Measurements from ENCODE around the gene CHST14. TPM values are rescaled to one million over a fixed set of nuclear protein-coding genes. Genes with fewer than 3 reads are reported as not detected.

The CHST14 gene
- total RNA-seq, 1 donor from 2014 or later: 3.9 TPM

- no peak for DNase-seq
- peaks cover 6% of the 10 kb centered on the region for H3K27me3 Mint-ChIP-seq (ENCODE audit: unreplicated experiment)
- peaks cover 4% of the 10 kb centered on the region for H3K9me3 Mint-ChIP-seq (ENCODE audit: unreplicated experiment)
- H3K27ac Mint-ChIP-seq (ENCODE audit: unreplicated experiment): no peak overlapping the region
- H3K4me1 Mint-ChIP-seq (ENCODE audit: low read depth, unreplicated experiment): peaks cover 20% of the 10 kb centered on the region
- H3K36me3 Mint-ChIP-seq (ENCODE audit: unreplicated experiment): no peaks in the 10 kb centered on the region
- no peak overlapping the region for H3K4me3 Mint-ChIP-seq (ENCODE audit: unreplicated experiment)
- no peak for TF ChIP-seq CTCF (IDR thresholded peaks at IDR 0.05; ENCODE audit: partially characterized antibody, unreplicated experiment)
Observed at GRCh38 chr15:40458495-40459371, 12.1 kb upstream of the CHST14 start.

DNA sequence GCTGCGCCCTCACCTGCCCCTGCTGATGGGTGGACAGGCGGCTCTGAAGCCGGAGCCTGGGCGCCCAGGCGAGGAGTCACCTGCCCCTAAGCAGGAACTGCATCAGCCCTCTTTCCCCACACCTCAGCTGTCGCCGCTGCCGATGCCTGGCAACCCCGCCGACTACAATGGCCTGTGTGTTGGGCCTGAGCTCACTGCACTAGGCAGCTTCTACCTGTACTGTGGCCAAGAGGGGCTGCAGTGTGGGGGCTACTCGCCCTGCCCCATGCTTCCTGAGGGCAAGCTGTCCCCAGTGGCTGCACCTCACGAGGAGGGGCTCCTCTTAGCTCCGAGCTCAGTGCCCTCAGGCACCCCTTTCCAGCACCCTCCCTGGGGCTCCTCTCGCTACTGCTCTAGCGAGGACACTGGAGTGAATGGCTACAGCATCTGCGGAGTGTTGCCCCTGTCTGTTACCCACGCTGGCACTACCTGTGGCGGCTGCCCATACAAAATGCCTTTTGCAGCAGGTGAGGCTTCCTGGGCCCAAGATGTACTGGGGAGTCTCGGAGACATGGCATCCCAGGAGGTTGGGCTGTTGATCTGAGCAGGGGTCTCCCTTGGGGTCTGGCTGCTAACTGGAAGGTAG lies 11.3 kb upstream of the CHST14 start:
- no peak for DNase-seq
- Mint-ChIP-seq H3K4me3 (ENCODE audit: unreplicated experiment) (no peak overlapping the region), H3K27me3 (ENCODE audit: unreplicated experiment) (peaks cover 3% of the 10 kb centered on the region), H3K36me3 (ENCODE audit: unreplicated experiment) (no peaks in the 10 kb centered on the region), H3K9me3 (ENCODE audit: unreplicated experiment) (peaks cover 4% of the 10 kb centered on the region), H3K4me1 (ENCODE audit: low read depth, unreplicated experiment) (peaks cover 15% of the 10 kb centered on the region), H3K27ac (ENCODE audit: unreplicated experiment) (no peak overlapping the region)
- TF ChIP-seq CTCF (IDR thresholded peaks at IDR 0.05; ENCODE audit: partially characterized antibody, unreplicated experiment): no peak

GRCh38 chr15:40460404-40460803 lies 10.4 kb upstream of the CHST14 start:
- Mint-ChIP-seq H3K27me3 (ENCODE audit: unreplicated experiment) (peaks cover 3% of the 10 kb centered on the region), H3K27ac (ENCODE audit: unreplicated experiment) (no peak overlapping the region), H3K36me3 (ENCODE audit: unreplicated experiment) (no peaks in the 10 kb centered on the region), H3K4me3 (ENCODE audit: unreplicated experiment) (no peak overlapping the region), H3K9me3 (ENCODE audit: unreplicated experiment) (peaks cover 2% of the 10 kb centered on the region), H3K4me1 (ENCODE audit: low read depth, unreplicated experiment) (peaks cover 9% of the 10 kb centered on the region)
- no peak for DNase-seq
- no peak for TF ChIP-seq CTCF (IDR thresholded peaks at IDR 0.05; ENCODE audit: partially characterized antibody, unreplicated experiment)

- H3K36me3 Mint-ChIP-seq (ENCODE audit: unreplicated experiment): no peaks in the 10 kb centered on the region
- H3K4me1 Mint-ChIP-seq (ENCODE audit: low read depth, unreplicated experiment): peaks cover 4% of the 10 kb centered on the region
- peaks cover 2% of the 10 kb centered on the region for H3K9me3 Mint-ChIP-seq (ENCODE audit: unreplicated experiment)
- H3K27ac Mint-ChIP-seq (ENCODE audit: unreplicated experiment): no peak overlapping the region
- TF ChIP-seq CTCF (IDR thresholded peaks at IDR 0.05; ENCODE audit: partially characterized antibody, unreplicated experiment): no peak
- no peak overlapping the region for H3K4me3 Mint-ChIP-seq (ENCODE audit: unreplicated experiment)
- H3K27me3 Mint-ChIP-seq (ENCODE audit: unreplicated experiment): peaks cover 6% of the 10 kb centered on the region
- no peak for DNase-seq
Observed at GRCh38 chr15:40461958-40462357, 8.8 kb upstream of the CHST14 start.

DNA sequence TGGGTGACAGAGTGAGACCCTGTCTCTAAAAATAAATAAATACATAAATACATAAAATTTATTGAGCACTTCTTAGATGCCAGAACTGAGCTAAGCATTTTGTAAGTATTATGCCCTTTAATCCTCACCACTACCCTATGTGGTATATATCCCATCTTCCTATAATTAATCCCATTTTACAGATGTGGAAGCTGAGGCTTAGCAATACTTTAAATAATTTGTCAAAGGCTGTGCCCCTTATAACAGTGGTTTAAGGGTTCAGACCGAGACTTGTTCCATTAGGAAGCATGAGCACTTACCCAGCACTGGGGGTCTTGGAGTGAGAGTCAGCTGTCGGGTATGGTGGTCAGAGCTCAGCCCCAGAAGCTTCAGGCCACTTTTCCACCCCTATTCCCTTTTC lies 7.5 kb upstream of the CHST14 start:
- no peak for DNase-seq
- H3K27ac Mint-ChIP-seq (ENCODE audit: unreplicated experiment): no peak overlapping the region
- H3K36me3 Mint-ChIP-seq (ENCODE audit: unreplicated experiment): no peaks in the 10 kb centered on the region
- H3K4me3 Mint-ChIP-seq (ENCODE audit: unreplicated experiment): no peak overlapping the region
- H3K9me3 Mint-ChIP-seq (ENCODE audit: unreplicated experiment): no peaks in the 10 kb centered on the region
- no peak for TF ChIP-seq CTCF (IDR thresholded peaks at IDR 0.05; ENCODE audit: partially characterized antibody, unreplicated experiment)
- H3K4me1 Mint-ChIP-seq (ENCODE audit: low read depth, unreplicated experiment): no peaks in the 10 kb centered on the region
- peaks cover 6% of the 10 kb centered on the region for H3K27me3 Mint-ChIP-seq (ENCODE audit: unreplicated experiment)
